Activated CD4-positive, alpha-beta T cell treated with anti-CD3 and anti-CD28 coated beads, Interleukin-2, Interleukin-4, amounts not matched to agents 100 ng/mL and 50 ng/mL, durations not matched to agents 16 hours and 8 hours (primary cell): ENCODE measurements around the gene CNOT1.
"Not testable (repeated sequence)": the region's sequence is repeated elsewhere in the genome, so short reads cannot be mapped to it uniquely, and the experiment has no call there.

ENCODE experiments used
- DNase-seq: peaks from one replicate; pipeline ENCODE4 v3.0.0-alpha.2; 2020; ENCODE audit warnings: low spot score

The CNOT1 gene

GRCh38 chr16:58629733-58630640 lies at the start of gene CNOT1:
Gene CNOT1, minus strand, starts transcription at chr16:58629826. Its CDS starts 30,489 bp downstream, at chr16:58599337.
- DNase-seq, result peak; percentile 99

- peak; percentile 9 for DNase-seq
Observed at GRCh38 chr16:58678716-58679115, 49.1 kb upstream of the CNOT1 start.

- DNase-seq, result no peak
Observed at GRCh38 chr16:58678269-58678668, 48.6 kb upstream of the CNOT1 start.

- DNase-seq, result no peak
Observed at GRCh38 chr16:58670946-58671583, 41.4 kb upstream of the CNOT1 start.

GRCh38 chr16:58670177-58670576 lies 40.6 kb upstream of the CNOT1 start:
- DNase-seq, result no peak

- DNase-seq, result no peak
Observed at GRCh38 chr16:58665200-58665599, 35.6 kb upstream of the CNOT1 start.

- DNase-seq, result peak; percentile 25
Observed at GRCh38 chr16:58661199-58661830, 31.7 kb upstream of the CNOT1 start.

GRCh38 chr16:58659911-58660310 lies 30.3 kb upstream of the CNOT1 start:
- not testable (repeated sequence) for DNase-seq

- no peak for DNase-seq
Observed at GRCh38 chr16:58658796-58659211, 29.2 kb upstream of the CNOT1 start.

- DNase-seq, result no peak
Observed at GRCh38 chr16:58656899-58657298, 27.3 kb upstream of the CNOT1 start.

- DNase-seq, result no peak
Observed at GRCh38 chr16:58655215-58655596, 25.6 kb upstream of the CNOT1 start.

GRCh38 chr16:58654560-58655214 lies 25.1 kb upstream of the CNOT1 start:
- DNase-seq, result no peak

GRCh38 chr16:58652741-58653140 lies 23.1 kb upstream of the CNOT1 start:
- no peak for DNase-seq

GRCh38 chr16:58651965-58652348 lies 22.3 kb upstream of the CNOT1 start:
- no peak for DNase-seq

- no peak for DNase-seq
Observed at GRCh38 chr16:58649707-58650106, 20.1 kb upstream of the CNOT1 start.

GRCh38 chr16:58647107-58647506 lies 17.5 kb upstream of the CNOT1 start:
- DNase-seq, result no peak

- DNase-seq, result no peak
Observed at GRCh38 chr16:58644765-58645487, 15.3 kb upstream of the CNOT1 start.

- DNase-seq, result no peak
Observed at GRCh38 chr16:58644108-58644507, 14.5 kb upstream of the CNOT1 start.

- DNase-seq, result no peak
Observed at GRCh38 chr16:58640949-58641348, 11.3 kb upstream of the CNOT1 start.

- DNase-seq, result no peak
Observed at GRCh38 chr16:58639836-58640235, 10.2 kb upstream of the CNOT1 start.

GRCh38 chr16:58639230-58639629 lies 9.6 kb upstream of the CNOT1 start:
- DNase-seq, result no peak
